Measurements from ENCODE around the gene CORO6.

DNA sequence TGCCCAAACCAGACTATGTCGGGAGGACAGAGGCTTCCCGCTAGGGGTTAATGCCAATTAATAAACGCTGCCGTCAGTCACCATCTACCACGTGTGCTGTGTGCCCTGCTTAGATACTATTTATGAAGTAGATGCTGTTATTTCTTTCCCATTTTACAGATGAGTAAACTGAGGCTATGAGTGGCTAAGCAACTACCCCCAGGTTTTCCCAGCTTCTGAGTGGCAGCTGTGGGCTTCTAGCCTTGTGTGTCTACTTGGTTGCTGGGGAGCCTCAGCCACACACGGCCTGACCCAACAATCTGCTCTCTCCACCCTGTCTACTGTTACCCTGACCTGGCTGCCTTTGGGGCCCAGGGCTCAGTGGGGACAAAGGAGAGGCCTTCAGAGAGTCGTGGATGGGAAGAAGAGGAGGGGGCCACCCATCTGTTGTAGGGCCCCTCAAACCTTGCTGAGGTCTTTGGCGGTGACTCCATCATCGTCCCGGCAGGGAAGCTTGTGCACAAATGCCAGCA lies 40.4 kb downstream of the CORO6 start:
- TF ChIP-seq, protein P1, sequence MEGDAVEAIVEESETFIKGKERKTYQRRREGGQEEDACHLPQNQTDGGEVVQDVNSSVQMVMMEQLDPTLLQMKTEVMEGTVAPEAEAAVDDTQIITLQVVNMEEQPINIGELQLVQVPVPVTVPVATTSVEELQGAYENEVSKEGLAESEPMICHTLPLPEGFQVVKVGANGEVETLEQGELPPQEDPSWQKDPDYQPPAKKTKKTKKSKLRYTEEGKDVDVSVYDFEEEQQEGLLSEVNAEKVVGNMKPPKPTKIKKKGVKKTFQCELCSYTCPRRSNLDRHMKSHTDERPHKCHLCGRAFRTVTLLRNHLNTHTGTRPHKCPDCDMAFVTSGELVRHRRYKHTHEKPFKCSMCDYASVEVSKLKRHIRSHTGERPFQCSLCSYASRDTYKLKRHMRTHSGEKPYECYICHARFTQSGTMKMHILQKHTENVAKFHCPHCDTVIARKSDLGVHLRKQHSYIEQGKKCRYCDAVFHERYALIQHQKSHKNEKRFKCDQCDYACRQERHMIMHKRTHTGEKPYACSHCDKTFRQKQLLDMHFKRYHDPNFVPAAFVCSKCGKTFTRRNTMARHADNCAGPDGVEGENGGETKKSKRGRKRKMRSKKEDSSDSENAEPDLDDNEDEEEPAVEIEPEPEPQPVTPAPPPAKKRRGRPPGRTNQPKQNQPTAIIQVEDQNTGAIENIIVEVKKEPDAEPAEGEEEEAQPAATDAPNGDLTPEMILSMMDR (IDR thresholded peaks at IDR 0.05; ENCODE audit: low read length) = no peak
- TF ChIP-seq EZH2 (optimal IDR thresholded peaks at IDR 0.05; ENCODE audit: low read depth, low read length) = no peak
